Nephron (organoid): ENCODE results near the gene C1orf116.

Experiments used
- H3K27ac Mint-ChIP-seq, 3 experiments: 2 replicates each; pipeline ENCODE4 v1.8.0; 2020; ENCODE audit warnings: mixed read lengths in 3 of 3, mild to moderate bottlenecking in 2 of 3, moderate library complexity in 1 of 3
- H3K27me3 Mint-ChIP-seq: 2 replicates; pipeline ENCODE4 v1.8.0; 2021; ENCODE audit warnings: low read depth, mild to moderate bottlenecking, moderate library complexity, mixed read lengths
- H3K36me3 Mint-ChIP-seq: 2 replicates; pipeline ENCODE4 v1.8.0; 2020; ENCODE audit warnings: low read depth, mixed read lengths
- H3K4me1 Mint-ChIP-seq: 2 replicates; pipeline ENCODE4 v1.8.0; 2020; ENCODE audit warnings: mixed read lengths
- H3K4me3 Mint-ChIP-seq, 3 experiments: 2 replicates each; pipeline ENCODE4 v1.8.0; 2020; ENCODE audit warnings: mild to moderate bottlenecking in 3 of 3, mixed read lengths in 3 of 3, moderate library complexity in 2 of 3
- H3K9me3 Mint-ChIP-seq: 2 replicates; pipeline ENCODE4 v1.8.0; 2020; ENCODE audit warnings: mixed read lengths
- TF ChIP-seq, protein P1 (sequence below), 3 experiments: fragments of 200-600 bp; sonication (generic); IDR thresholded peaks; one replicate each; pipeline ENCODE4 v1.5.0; 2021; ENCODE audit warnings: antibody characterized with exemption in 3 of 3; ENCODE audit not compliant: unreplicated experiment in 3 of 3

The C1orf116 gene

DNA sequence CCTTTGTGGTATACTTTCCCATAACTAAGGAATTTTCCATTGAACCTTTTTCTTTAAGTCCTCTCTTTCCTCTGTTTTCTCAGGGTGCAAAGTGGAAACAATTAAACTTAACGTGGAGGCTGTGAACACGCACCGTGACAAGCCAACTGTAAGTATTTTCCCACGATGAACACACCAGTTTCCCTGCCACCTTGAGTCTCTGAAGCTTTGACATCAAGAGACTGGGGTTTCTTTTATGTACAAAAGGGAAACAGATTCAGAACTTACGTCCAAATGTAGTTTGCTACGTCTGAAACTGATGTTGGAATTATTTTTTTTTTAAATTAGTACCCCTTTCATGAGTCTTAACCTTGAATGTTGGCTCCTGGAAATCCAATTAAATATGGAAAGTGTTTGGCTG is 38.9 kb upstream of the C1orf116 start:
- TF ChIP-seq, protein P1, sequence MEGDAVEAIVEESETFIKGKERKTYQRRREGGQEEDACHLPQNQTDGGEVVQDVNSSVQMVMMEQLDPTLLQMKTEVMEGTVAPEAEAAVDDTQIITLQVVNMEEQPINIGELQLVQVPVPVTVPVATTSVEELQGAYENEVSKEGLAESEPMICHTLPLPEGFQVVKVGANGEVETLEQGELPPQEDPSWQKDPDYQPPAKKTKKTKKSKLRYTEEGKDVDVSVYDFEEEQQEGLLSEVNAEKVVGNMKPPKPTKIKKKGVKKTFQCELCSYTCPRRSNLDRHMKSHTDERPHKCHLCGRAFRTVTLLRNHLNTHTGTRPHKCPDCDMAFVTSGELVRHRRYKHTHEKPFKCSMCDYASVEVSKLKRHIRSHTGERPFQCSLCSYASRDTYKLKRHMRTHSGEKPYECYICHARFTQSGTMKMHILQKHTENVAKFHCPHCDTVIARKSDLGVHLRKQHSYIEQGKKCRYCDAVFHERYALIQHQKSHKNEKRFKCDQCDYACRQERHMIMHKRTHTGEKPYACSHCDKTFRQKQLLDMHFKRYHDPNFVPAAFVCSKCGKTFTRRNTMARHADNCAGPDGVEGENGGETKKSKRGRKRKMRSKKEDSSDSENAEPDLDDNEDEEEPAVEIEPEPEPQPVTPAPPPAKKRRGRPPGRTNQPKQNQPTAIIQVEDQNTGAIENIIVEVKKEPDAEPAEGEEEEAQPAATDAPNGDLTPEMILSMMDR (IDR thresholded peaks at IDR 0.05; ENCODE audit: unreplicated experiment in 3 of 3), result no peak
- Mint-ChIP-seq H3K27ac (no peak overlapping the region), H3K36me3 (peaks cover 23% of the 10 kb centered on the region), H3K27me3 (peaks cover 8% of the 10 kb centered on the region), H3K9me3 (no peaks in the 10 kb centered on the region), H3K4me1 (peaks cover 6% of the 10 kb centered on the region), H3K4me3 (no peak overlapping the region)

DNA sequence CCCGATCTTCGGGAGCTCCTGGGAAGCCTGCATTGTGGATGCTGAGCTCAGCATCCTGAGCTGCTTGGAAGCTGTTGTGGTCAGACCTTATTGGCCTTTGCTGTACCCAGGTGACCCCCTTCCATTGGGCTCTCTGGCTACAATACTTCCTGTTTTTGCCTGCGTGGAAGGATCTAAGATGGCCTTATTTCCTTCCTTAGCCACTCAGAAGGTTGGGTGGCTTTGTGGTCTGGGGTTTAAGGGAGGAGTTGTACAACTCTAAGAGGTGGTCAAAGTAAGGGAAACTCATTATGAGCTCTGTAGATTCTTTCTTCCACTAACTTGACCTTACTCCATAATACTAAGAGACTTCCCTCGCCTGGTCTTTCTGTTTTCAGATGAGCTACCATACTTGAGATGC is 38.3 kb upstream of the C1orf116 start:
- TF ChIP-seq, protein P1 (IDR thresholded peaks at IDR 0.05; ENCODE audit: unreplicated experiment in 3 of 3), result no peak
- H3K27ac Mint-ChIP-seq, result no peak overlapping the region
- no peaks in the 10 kb centered on the region for H3K9me3 Mint-ChIP-seq
- peaks cover 6% of the 10 kb centered on the region for H3K4me1 Mint-ChIP-seq
- H3K27me3 Mint-ChIP-seq, result peaks cover 8% of the 10 kb centered on the region
- no peak overlapping the region for H3K4me3 Mint-ChIP-seq
- peaks cover 25% of the 10 kb centered on the region for H3K36me3 Mint-ChIP-seq

DNA sequence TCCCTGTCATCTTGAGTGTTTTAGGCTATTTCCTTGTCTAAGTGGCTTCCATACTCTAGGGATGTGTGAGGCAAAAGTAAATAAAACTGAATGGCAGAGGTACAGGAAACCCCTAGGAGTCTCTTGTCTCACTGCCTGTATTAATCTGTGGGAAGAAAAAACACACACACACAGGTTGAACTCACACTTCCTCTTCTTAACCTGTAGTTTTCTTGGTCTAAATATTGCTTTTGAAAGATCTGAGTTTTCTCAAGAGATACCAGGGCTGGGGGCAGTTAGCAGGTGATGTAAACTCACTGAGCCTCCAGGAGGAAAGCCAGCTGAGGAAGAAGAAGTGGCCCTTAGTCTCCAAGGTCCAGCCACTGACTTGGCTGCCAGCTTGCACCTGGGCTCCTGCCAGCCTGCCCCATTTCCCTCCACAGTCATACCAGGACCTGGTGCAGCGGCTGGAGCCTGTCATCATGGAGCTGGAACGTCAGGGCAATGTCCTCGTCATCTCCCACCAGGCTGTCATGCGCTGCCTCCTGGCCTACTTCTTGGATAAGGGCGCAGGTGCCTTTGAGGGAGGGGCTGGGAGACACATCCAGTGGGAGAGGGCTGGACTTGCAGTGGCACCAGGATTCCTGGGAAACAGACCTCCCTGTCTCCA is 37.4 kb upstream of the C1orf116 start:
- Mint-ChIP-seq H3K36me3 (peaks cover 28% of the 10 kb centered on the region), H3K4me3 (no peak overlapping the region), H3K27ac (no peak overlapping the region), H3K27me3 (peaks cover 8% of the 10 kb centered on the region), H3K9me3 (no peaks in the 10 kb centered on the region), H3K4me1 (peaks cover 6% of the 10 kb centered on the region)
- TF ChIP-seq, protein P1 (IDR thresholded peaks at IDR 0.05; ENCODE audit: unreplicated experiment in 3 of 3), result no peak

DNA sequence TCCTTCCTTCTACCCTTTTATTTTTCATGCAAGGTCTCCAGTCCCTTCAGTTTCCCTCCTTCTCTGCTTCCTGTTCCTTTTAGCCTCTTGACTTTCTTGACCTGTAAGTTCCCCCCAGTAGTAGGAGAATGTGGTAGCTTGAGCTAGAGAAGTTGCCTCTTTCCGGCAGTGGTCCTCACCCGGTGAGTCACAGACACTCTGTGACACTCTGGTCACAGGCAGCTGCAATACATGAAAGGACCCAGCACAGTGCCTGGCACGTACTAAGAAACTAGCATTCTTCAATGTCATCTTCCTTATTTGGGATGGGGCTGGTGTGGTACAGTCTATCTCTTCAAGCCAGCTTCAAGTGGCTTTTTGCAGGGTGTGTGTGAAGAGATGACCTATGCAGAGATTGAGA is 36.5 kb upstream of the C1orf116 start:
- Mint-ChIP-seq H3K4me3 (no peak overlapping the region), H3K9me3 (no peaks in the 10 kb centered on the region), H3K36me3 (peaks cover 32% of the 10 kb centered on the region), H3K27ac (no peak overlapping the region), H3K27me3 (peaks cover 8% of the 10 kb centered on the region), H3K4me1 (peaks cover 6% of the 10 kb centered on the region)
- TF ChIP-seq, protein P1 (IDR thresholded peaks at IDR 0.05; ENCODE audit: unreplicated experiment in 3 of 3), result no peak

DNA sequence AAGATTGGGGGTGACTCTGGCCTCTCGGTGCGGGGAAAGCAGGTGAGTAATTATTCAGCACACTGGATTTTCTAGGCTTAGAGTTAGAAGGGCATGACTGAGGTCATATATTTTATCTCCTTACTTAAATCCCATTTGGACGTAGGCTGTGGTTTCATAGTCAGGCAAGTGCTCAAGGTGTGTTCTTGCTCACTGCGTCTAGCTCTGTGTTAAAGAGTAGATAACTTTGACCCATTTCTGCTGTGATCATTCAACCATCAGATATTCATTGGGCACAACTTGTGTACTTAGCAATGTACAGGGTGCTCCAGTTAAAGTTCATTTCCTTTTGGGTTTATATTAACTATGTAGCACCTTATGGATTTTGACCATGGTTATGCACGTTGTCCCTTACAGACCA is 35.1 kb upstream of the C1orf116 start:
- TF ChIP-seq, protein P1 (IDR thresholded peaks at IDR 0.05; ENCODE audit: unreplicated experiment in 3 of 3), result no peak
- Mint-ChIP-seq H3K36me3 (peaks cover 46% of the 10 kb centered on the region), H3K4me3 (no peak overlapping the region), H3K4me1 (peaks cover 6% of the 10 kb centered on the region), H3K27me3 (peaks cover 2% of the 10 kb centered on the region), H3K27ac (peak overlapping the region; percentile 24 to 68 (median 60)), H3K9me3 (no peaks in the 10 kb centered on the region)

DNA sequence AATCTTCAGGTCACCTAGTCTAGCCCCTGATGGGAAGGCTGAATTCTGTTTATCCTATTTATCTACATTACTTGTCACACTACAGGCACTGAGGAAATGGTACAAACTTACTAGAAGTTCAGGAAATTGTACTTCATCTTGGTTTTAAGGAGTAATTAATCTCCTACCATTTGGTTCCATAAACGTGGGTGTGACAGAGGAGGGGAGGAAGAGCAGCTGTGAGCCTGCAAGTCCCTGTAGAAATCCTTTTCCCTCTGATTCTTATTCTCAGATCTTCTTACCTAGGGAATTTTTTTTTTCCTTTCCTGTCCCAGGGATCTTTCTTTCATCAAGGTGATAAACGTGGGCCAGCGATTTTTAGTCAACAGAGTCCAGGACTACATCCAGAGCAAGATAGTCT is 34.6 kb upstream of the C1orf116 start:
- Mint-ChIP-seq H3K9me3 (no peaks in the 10 kb centered on the region), H3K27me3 (no peaks in the 10 kb centered on the region), H3K4me1 (peaks cover 6% of the 10 kb centered on the region), H3K4me3 (peak overlapping the region in 1 of 3 experiments; percentile 1), H3K27ac (peak overlapping the region in 2 of 3 experiments; percentile 24 to 60), H3K36me3 (peaks cover 50% of the 10 kb centered on the region)
- TF ChIP-seq, protein P1 (IDR thresholded peaks at IDR 0.05; ENCODE audit: unreplicated experiment in 3 of 3), result no peak
